SK-MEL-5 (cell line): ENCODE data around the gene NUF2. TPM values are rescaled to one million over a fixed set of nuclear protein-coding genes. Genes with fewer than 3 reads are reported as not detected.

ENCODE experiments used
- DNase-seq: peaks from one replicate; pipeline ENCODE4 v3.0.0-alpha.2; 2016; ENCODE audit warnings: low read depth, low spot score
- in situ Hi-C: cut with HindIII; loops from 2 replicates; pipeline ENCODE4 v1.10.0; 2016; ENCODE audit warnings: low sequenced_read_pairs, high pct_unique_total_duplicates, low pct_unique_long_range_greater_than_20kb
- total RNA-seq: library from RNA; depleted of rRNA; stranded (reverse); fragments of >200 nt; shearing (Covaris generic); gene quantifications from 2 replicates; pipeline ENCODE4 v1.2.3, GENCODE V29; 2014; rRNA removed

The NUF2 gene
- total RNA-seq, 1 experiment from 2014 or later: 28.7 TPM

- no peak for DNase-seq
- in situ Hi-C loops: no loop called here
Observed at GRCh38 chr1:163381487-163382184, 59.9 kb downstream of the NUF2 start.

GRCh38 chr1:163382395-163382794, 60.6 kb downstream of the NUF2 start:
- in situ Hi-C loops: no loop called here
- no peak for DNase-seq

- DNase-seq: no peak
- in situ Hi-C loops: no loop called here
Observed at GRCh38 chr1:163387146-163387545, 65.4 kb downstream of the NUF2 start.

- no peak for DNase-seq
- in situ Hi-C loops: no loop called here
Observed at GRCh38 chr1:163388970-163389369, 67.2 kb downstream of the NUF2 start.

- in situ Hi-C loops: no loop called here
- DNase-seq: no peak
Observed at GRCh38 chr1:163395790-163396189, 74.0 kb downstream of the NUF2 start.

- in situ Hi-C loops: no loop called here
- no peak for DNase-seq
Observed at GRCh38 chr1:163397451-163398200, 75.9 kb downstream of the NUF2 start.

- DNase-seq: no peak
- in situ Hi-C loops: no loop called here
Observed at GRCh38 chr1:163399001-163399400, 77.2 kb downstream of the NUF2 start.

GRCh38 chr1:163399976-163400601, 78.3 kb downstream of the NUF2 start:
- in situ Hi-C loops: no loop called here
- no peak for DNase-seq

- no peak for DNase-seq
- in situ Hi-C loops: no loop called here
Observed at GRCh38 chr1:163401211-163401610, 79.5 kb downstream of the NUF2 start.

Other genes starting within 250 kb of the NUF2 start
- 1.3 and 1.7 TPM in 2 replicates for gene RGS5, start 119.0 kb upstream of the NUF2 start, total RNA-seq